Ovary (tissue), 3 donors: ENCODE results near the gene LBX2.

Experiments used
- CTCF ChIP-seq, 3 donors: fragments of 450-650 bp in 2 of 3; fragments of 200-600 bp in 1 of 3; IDR thresholded peaks; one replicate each; pipeline versions ENCODE4 v1.5.1 to v1.8.0; 2016 to 2022; ENCODE audit warnings: antibody characterized with exemption in 3 of 3, mild to moderate bottlenecking in 1 of 3
- POLR2A ChIP-seq: fragments of 450-650 bp; IDR thresholded peaks from one replicate; pipeline ENCODE4 v1.6.1; 2017; ENCODE audit warnings: antibody characterized with exemption, mild to moderate bottlenecking, moderate library complexity
- donor health status: DM: no; HTN: no; CAD: no.

- TF ChIP-seq POLR2A (no peak), CTCF (IDR thresholded peaks at IDR 0.05) (no peak)
These were observed 37.2 kb downstream of the LBX2 start for GRCh38 chr2:74462054-74462785.
